Measurements from ENCODE around the gene PCBD1.

Gene PCBD1

DNA sequence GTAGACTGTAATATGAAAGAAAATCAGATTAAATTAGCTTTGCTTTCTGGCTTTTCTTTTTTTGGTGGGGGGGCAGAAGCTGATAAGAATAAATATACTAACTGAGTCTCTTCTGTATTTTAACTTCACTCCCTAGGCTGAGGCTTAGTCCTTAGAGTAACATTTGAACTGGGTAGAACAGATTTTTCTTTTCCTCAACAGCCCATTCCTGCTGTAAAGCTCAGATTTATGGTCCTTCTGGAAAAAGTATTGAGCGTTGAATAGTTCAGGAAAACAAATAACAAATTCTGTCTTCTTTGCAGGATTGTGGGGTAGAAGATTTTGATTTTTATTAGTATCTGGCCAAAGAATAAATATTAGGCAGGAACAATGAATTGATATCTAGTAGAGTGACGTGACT, 54.8 kb downstream of the PCBD1 start:
- no peak for DNase-seq (ENCODE audit: low spot score)

Data from SW480 (cell line).